Cardiac muscle cell (in vitro differentiated cells and primary cell): ENCODE measurements around the gene CD46. TPM values are rescaled to one million over a fixed set of nuclear protein-coding genes. Genes with fewer than 3 reads are reported as not detected.
A peak's percentile ranks its signal among the peaks of the same experiment; 100 is the strongest.
"Not testable (repeated sequence)": the region's sequence is repeated elsewhere in the genome, so short reads cannot be mapped to it uniquely, and the experiment has no call there.

Source experiments
- DNase-seq, 2 donors: peaks; one replicate each; pipeline versions ENCODE4 v3.0.0 to v3.0.0-alpha.2; 2010 to 2017; ENCODE audit warnings: low read depth in 1 of 2, low spot score in 1 of 2
- H3K27ac ChIP-seq: fragments of 200-600 bp; sonication (generic); 2 replicates; pipeline ENCODE4 v1.5.1; 2016
- H3K27me3 ChIP-seq: fragments of 200-600 bp; sonication (generic); 2 replicates; pipeline ENCODE4 v1.6.0; 2016; ENCODE audit warnings: control low read depth
- H3K36me3 ChIP-seq: fragments of 200-600 bp; sonication (generic); 2 replicates; pipeline ENCODE4 v1.5.1; 2016; ENCODE audit warnings: control low read depth
- H3K4me1 ChIP-seq: fragments of 200-600 bp; sonication (generic); 2 replicates; pipeline ENCODE4 v1.8.1; 2017; ENCODE audit warnings: low read depth, mild to moderate bottlenecking, mixed run types
- H3K4me3 ChIP-seq: fragments of 200-600 bp; sonication (generic); 2 replicates; pipeline ENCODE4 v1.5.1; 2016; ENCODE audit warnings: mild to moderate bottlenecking
- H3K9me3 ChIP-seq: fragments of 200-600 bp; sonication (generic); 2 replicates; pipeline ENCODE4 v1.5.1; 2017; ENCODE audit warnings: low read depth, mild to moderate bottlenecking, control low read depth
- polyA plus RNA-seq: library from polyadenylated mRNA; unstranded; fragments of >200 nt; fragmentation: Nextera tagmentation; extraction: Ambion mirVana; gene quantifications from 2 replicates; pipeline ENCODE4 v1.2.1, GENCODE V29; 2016
- total RNA-seq: library from RNA; depleted of rRNA; stranded (reverse); fragments of >200 nt; gene quantifications from 2 replicates; pipeline ENCODE4 v1.2.3, GENCODE V29; 2016
- TF ChIP-seq, protein P1 (sequence below): IDR thresholded peaks from 2 replicates; pipeline ENCODE4 v1.5.1; 2012; ENCODE audit warnings: low read depth, mild to moderate bottlenecking, low read length

CD46 gene
- total and polyA plus RNA-seq, 2 experiments from 2014 or later, result 91.7 to 123 TPM

DNA sequence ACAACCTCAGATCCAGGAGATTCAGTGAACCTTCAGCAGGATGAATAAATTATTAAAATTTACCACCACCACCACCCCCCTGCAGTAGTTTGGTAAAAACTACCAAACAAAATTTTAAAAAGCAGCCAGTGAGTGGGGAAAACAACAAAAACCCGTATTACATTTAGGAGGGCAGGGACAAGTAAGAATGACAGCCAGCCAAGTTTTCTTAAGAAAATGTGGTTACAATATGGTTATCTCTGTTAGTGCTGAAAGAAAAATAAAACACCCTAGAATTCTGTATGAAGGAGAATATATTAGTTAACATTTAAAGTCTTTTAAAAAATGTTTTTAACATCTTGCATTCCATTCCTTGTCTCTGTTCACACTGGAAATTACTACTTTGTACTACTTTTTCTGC lies 14.7 kb downstream of the CD46 start:
- H3K27ac ChIP-seq, result no peak overlapping the region
- H3K4me3 ChIP-seq, result no peak overlapping the region
- H3K27me3 ChIP-seq, result no peaks in the 10 kb centered on the region
- peaks cover 46% of the 10 kb centered on the region for H3K36me3 ChIP-seq
- no peaks in the 10 kb centered on the region for H3K9me3 ChIP-seq
- DNase-seq, result no peak
- TF ChIP-seq, protein P1, sequence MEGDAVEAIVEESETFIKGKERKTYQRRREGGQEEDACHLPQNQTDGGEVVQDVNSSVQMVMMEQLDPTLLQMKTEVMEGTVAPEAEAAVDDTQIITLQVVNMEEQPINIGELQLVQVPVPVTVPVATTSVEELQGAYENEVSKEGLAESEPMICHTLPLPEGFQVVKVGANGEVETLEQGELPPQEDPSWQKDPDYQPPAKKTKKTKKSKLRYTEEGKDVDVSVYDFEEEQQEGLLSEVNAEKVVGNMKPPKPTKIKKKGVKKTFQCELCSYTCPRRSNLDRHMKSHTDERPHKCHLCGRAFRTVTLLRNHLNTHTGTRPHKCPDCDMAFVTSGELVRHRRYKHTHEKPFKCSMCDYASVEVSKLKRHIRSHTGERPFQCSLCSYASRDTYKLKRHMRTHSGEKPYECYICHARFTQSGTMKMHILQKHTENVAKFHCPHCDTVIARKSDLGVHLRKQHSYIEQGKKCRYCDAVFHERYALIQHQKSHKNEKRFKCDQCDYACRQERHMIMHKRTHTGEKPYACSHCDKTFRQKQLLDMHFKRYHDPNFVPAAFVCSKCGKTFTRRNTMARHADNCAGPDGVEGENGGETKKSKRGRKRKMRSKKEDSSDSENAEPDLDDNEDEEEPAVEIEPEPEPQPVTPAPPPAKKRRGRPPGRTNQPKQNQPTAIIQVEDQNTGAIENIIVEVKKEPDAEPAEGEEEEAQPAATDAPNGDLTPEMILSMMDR, result no peak
- H3K4me1 ChIP-seq, result no peaks in the 10 kb centered on the region

DNA sequence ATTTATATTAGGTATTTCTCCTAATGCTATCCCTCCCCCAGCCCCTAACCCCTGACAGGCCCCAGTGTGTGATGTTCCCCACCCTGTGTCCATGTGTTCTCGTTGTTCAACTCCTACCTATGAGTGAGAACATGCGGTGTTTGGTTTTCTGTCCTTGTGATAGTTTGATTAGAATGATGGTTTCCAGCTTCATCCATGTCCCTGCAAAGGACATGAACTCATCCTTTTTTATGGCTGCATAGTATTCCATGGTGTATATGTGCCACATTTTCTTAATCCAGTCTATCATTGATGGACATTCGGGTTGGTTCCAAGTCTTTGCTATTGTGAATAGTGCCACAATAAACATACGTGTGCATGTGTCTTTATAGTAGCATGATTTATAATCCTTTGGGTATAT lies 18.7 kb downstream of the CD46 start:
- H3K27ac ChIP-seq, H3K4me3 ChIP-seq, H3K4me1 ChIP-seq, H3K27me3 ChIP-seq, H3K9me3 ChIP-seq, DNase-seq: not testable (repeated sequence)
- H3K36me3 ChIP-seq, result peaks cover 17% of the 10 kb centered on the region

DNA sequence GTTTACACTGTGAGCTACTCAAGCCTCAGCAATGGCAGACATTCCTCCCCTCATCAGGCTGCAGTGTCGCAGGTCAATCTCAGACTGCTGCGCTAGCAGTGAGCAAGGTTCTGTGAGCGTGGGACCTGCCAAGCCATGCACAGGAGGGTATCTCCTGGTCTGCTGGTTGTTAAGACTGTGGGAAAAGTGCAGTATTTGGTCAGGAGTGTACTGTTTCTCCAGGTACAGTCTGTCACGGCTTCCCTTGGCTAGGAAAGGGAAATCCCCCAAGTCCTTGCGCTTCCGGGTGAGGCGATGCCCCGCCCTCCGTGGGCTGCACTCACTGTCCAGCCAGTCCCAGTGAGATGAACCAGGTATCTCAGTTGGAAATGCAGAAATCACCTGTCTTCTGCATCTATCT lies 24.2 kb downstream of the CD46 start:
- H3K4me3 ChIP-seq, H3K9me3 ChIP-seq, H3K27me3 ChIP-seq, H3K4me1 ChIP-seq, DNase-seq, H3K36me3 ChIP-seq: not testable (repeated sequence)
- peak overlapping the region; percentile 57 for H3K27ac ChIP-seq

DNA sequence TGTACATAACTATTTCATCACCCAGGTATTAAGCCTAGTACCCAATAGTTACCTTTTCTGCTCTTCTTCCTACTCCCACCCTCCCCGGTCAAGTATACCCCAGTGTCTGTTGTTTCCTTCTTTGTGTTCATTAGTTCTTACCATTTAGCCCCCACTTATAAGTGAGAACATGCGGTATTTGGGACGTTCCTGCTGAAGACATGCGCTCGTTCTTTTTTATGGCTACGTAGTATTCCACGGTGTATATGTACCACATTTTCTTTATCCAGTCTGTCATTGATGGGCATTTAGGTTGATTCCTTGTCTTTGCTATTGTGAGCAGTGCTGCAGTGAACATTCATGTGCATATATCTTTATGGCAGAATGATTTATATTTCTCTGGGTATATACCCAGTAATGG lies 25.6 kb downstream of the CD46 start:
- H3K27me3 ChIP-seq, H3K27ac ChIP-seq, H3K4me3 ChIP-seq, H3K4me1 ChIP-seq, H3K9me3 ChIP-seq, DNase-seq, H3K36me3 ChIP-seq: not testable (repeated sequence)

DNA sequence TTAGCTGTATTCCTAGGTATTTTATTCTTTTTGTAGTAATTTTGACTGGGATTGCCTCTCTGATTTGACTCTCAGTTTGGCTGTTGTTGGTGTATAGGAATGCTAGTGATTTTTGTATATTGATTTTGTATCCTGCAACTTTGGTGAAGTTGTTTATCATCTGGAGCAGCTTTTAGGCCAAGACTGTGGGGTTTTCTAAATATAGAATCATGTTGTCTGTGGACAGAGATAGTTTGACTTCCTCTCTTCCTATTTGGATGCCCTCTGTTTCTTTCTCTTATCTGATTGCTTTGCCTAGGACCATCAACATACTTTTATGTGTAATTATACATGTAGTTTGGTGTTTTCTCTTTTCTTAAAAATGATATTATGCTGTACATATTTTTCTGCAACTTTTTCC lies 27.2 kb downstream of the CD46 start:
- DNase-seq, result no peak
- no peak overlapping the region for H3K27ac ChIP-seq
- peaks cover 13% of the 10 kb centered on the region for H3K36me3 ChIP-seq
- H3K4me1 ChIP-seq, result no peaks in the 10 kb centered on the region
- TF ChIP-seq, protein P1, result no peak
- H3K9me3 ChIP-seq, result no peaks in the 10 kb centered on the region
- H3K4me3 ChIP-seq, result no peak overlapping the region
- H3K27me3 ChIP-seq, result no peaks in the 10 kb centered on the region

DNA sequence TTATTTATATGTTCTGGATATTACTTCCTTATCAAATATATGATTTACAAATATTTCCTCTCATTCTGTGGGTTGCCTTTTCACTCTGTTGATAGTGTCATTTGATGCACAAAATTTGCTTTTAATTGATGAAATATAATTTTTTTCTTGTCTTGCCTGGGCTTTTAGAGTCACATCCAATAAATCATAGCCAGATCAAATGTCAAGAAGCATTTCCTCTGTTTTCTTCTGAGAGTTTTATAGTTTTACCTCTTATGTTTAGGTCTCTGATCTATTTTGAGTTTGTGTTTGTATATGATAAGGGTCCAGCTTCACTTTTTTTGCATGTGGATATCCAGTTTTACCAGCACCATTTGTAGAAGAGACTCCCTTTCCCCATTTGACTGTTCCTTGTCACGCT lies 29.5 kb downstream of the CD46 start:
- no peak overlapping the region for H3K27ac ChIP-seq
- TF ChIP-seq, protein P1, result no peak
- H3K9me3 ChIP-seq, result no peaks in the 10 kb centered on the region
- H3K27me3 ChIP-seq, result no peaks in the 10 kb centered on the region
- no peak for DNase-seq
- no peak overlapping the region for H3K4me3 ChIP-seq
- H3K36me3 ChIP-seq, result peaks cover 23% of the 10 kb centered on the region
- no peaks in the 10 kb centered on the region for H3K4me1 ChIP-seq

DNA sequence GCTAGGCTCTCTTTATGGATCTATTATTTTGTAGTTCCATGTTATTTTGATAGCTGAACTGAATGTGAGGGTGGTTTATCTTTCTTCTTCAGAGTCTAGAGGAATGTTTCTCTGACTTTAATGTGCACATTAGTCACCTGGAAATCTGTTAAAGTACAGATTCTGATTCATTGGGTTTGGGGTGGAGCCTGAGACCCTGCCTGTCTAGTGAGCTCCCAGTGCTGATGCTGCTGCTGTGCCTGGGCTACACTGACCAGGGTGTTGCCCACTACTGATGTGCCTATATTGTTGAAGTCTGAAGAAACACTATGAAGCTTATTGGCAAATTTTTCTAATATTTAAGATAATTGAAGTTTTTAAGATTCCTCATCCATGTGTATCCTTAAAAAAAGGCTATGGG lies 35.9 kb downstream of the CD46 start:
- Histone ChIP-seq H3K36me3 (peaks cover 37% of the 10 kb centered on the region), H3K9me3 (no peaks in the 10 kb centered on the region), H3K4me1 (peaks cover 4% of the 10 kb centered on the region), H3K27ac (no peak overlapping the region), H3K27me3 (no peaks in the 10 kb centered on the region), H3K4me3 (no peak overlapping the region)
- DNase-seq, result no peak
- TF ChIP-seq, protein P1, result no peak
